GM19468 (cell line): ENCODE data around the gene TBL2.
"Not testable (repeated sequence)": the region's sequence is repeated elsewhere in the genome, so short reads cannot be mapped to it uniquely, and the experiment has no call there.

ENCODE experiments used
- ATAC-seq: cut with Tn5 transposase; IDR thresholded peaks from one replicate; pipeline ENCODE4 v1.9.1; 2021; ENCODE audit warnings: mild to moderate bottlenecking, moderate library complexity, moderate number of reproducible peaks; ENCODE audit not compliant: unreplicated experiment; ENCODE audit errors: extremely low read depth

TBL2 gene, protein sequence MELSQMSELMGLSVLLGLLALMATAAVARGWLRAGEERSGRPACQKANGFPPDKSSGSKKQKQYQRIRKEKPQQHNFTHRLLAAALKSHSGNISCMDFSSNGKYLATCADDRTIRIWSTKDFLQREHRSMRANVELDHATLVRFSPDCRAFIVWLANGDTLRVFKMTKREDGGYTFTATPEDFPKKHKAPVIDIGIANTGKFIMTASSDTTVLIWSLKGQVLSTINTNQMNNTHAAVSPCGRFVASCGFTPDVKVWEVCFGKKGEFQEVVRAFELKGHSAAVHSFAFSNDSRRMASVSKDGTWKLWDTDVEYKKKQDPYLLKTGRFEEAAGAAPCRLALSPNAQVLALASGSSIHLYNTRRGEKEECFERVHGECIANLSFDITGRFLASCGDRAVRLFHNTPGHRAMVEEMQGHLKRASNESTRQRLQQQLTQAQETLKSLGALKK

DNA sequence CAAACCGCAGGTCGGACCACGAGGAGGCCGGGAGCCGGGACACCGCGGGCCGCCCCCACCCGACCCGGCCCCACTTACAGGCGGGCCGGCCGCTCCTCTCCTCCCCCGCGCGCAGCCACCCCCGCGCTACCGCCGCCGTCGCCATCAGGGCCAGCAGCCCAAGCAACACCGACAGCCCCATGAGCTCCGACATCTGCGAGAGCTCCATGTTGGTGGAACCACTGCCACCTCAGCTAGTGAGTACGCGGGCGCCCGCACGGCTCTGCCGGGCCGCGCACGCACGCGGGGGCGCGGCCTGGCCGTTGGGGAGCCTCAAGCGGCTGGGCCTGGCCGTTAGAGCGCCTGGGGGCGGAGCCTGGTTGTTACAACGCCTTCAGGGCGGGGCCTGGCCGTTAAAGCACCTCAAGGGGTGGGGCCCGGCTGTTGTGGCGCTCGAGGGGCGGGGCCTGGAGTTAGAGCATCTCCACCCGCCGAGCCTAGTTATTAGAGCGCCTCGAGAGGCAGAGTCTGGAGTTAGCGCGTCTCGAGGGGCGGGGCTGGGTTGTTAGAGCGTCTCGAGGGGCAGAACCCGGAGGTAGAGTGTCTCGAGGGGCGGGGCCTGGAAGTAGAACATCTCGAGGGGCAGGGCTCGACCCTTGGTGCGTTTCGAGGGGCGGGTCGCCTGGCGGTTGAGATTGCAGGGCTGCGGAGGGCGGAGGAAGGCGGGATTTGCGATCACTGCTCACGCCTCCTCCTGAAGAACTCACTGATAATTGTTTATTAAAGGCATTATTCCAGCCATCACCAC is at the start of gene TBL2:
Gene TBL2 (minus strand): TSS at position 238 of the 787 bp plus-strand sequence. CDS start 30 bp downstream, at position 208.
- ATAC-seq = peak; percentile 94

DNA sequence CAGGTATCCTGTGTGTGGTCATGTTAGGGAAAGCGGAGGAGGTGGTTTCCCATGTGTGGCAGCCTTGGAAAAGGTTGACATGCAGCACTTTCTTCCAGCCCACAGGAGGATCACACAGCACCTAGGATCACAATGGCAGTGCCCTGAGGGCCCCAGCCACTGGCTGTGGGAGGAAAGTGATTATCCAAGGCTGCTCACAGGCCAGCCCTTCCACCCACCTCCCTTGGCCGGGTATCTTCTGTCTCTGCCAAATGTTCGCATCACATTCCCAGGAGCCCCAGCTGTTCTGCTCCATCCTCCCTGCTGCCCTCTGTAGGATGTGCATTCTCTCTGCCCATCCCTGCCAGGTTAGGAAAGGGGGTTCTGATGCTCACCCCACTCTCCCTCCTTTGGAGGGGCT is 48.4 kb upstream of the TBL2 start:
- no peak for ATAC-seq

DNA sequence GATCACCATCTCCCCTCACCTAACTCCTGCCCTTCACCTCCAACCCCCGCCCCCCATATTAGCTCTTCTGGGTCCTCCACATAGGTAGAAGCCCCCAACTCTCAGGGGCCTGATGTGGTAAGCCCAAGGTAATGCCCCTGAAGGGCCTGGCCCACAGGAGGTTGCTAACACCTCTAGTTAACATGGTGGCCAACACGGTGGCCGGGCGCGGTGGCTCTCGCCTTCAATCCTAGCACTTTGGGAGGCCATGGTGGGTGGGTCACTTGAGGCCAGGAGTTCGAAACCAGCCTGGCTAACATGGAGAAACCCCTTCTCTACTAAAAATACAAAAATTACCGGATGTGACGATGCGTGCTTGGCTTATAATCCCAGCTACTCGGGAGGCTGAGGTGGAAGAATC is 46.9 kb upstream of the TBL2 start:
- no peak for ATAC-seq

DNA sequence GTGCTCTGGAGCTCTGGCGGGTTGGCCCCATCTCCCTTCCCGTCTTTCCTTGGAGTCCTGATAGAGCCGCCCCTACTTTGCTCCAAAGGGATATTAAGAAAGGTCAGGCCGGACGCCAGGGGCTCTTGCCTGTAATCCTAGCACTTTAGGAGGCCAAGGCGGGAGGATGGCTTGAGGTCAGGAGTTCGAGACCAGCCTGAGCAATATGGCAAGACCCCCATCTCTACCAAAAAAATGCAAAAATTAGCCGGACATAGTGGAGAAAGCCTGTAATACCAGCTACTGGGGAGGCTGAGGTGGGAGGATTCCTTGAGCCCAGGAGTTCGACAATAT is 46.3 kb upstream of the TBL2 start:
- ATAC-seq = no peak

GRCh38 chr7:73623798-73624668 is 45.7 kb upstream of the TBL2 start, which contains the start of gene MLXIPL:
TSS of gene MLXIPL (minus strand) at chr7:73624522. CDS start at chr7:73624492, 30 bp downstream.
- no peak for ATAC-seq

DNA sequence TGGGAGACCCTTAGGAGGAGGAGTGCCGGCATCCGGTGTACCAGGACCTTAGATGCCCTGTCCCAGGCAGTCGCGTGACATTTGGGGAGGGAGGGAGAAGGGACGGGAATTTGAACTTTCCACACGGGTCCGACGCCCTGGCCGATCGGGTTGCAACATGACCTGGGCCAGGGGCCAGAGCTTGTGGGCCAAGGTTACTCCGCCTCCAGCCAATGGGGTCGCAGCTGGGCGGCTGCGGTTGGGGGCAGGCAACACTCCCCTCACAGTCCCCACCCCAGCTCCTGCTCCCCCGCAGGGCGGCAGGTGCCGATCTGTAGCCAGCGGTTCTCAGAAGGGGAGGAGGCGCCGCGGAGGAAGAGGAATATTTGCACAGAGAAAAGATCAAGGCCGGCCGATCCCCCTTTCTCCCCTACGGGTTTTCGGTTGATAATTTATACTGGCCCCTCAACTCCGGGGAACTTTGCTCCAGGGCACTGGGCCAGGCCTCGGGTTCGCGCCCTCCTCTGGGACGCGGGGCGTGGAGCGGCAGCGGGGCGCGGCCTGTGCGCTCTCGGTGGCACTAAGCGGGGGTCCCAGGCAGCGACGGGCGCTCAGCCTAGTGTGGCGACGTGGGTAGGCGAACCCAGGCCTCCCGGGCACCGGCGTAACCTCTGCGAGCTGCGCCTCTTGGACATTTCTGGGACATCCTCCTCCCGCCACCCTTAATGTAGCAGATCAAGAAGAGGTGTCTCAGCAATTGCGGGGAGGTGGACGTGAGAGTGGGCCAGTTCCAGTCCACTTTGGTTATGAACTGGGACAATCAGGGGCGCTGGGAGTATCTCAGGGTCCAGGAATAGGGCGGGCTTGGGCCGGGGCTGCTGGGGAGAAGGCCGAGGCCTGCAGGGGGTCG is 44.8 kb upstream of the TBL2 start:
- no peak for ATAC-seq

GRCh38 chr7:73622527-73622908 is 44.1 kb upstream of the TBL2 start:
- no peak for ATAC-seq

- no peak for ATAC-seq
These were observed 43.0 kb upstream of the TBL2 start for GRCh38 chr7:73621168-73622063.

DNA sequence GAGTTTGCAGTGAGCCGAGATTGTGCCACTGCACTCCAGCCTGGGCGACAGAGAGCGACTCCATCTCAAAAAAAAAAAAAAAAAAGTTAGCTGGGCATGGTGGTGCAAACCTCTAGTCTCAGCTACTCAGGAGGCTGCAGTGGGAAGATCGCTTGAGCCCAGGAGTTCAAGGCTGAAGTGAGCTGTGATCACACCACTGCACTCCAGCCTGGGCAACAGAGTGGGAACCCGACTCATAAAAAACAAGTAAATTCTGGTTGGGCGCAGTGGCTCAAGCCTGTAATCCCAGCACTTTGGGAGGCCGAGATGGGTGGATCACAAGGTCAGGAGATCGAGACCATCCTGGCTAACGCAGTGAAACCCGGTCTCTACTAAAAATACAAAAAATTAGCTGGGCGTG is 41.0 kb upstream of the TBL2 start:
- not testable (repeated sequence) for ATAC-seq

DNA sequence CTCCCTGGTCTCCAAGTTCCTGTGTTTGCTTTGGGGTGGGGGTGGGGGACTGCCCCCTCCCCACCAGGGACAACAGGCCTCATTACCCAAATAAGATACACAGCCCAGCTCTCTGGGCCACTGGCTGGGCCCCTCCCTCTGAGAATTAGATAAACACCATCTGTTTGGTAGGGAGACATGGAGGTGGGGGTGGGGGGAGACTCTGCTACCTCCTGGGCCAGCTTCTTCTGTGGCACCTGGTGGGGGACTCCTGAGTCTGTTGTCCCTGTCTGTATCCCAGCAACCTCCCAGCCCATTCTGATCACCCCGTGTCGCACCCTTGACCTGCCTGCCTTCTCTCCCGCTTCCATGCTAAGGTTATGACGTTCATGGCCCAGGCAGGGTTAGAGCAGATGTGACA is 40.2 kb upstream of the TBL2 start:
- ATAC-seq = no peak

- ATAC-seq = not testable (repeated sequence)
These were observed 39.1 kb upstream of the TBL2 start for GRCh38 chr7:73617520-73617919.

GRCh38 chr7:73615886-73616285 is 37.5 kb upstream of the TBL2 start:
- ATAC-seq = no peak

DNA sequence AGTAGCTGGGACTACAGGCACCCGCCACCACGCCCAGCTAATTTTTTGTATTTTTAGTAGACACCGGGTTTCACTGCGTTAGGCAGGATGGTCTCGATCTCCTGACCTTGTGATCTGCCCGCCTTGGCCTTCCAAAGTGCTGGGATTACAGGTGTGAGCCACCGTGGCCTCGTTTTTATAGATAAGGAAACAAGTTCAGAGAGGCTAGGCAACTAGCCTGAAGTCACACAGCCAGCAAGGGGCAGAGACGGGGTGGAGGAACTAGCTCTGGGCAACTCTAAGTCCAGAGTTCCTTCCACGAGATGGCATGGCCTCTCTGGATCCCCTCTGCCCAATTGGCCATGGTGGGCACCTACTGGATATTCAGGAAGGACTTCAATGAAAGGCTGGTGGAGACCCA is 36.6 kb upstream of the TBL2 start:
- ATAC-seq = not testable (repeated sequence)

GRCh38 chr7:73613954-73614735 is 35.8 kb upstream of the TBL2 start:
- ATAC-seq = no peak

GRCh38 chr7:73612598-73613269 is 34.4 kb upstream of the TBL2 start:
- no peak for ATAC-seq

- no peak for ATAC-seq
These were observed 32.7 kb upstream of the TBL2 start for GRCh38 chr7:73611017-73611555.

DNA sequence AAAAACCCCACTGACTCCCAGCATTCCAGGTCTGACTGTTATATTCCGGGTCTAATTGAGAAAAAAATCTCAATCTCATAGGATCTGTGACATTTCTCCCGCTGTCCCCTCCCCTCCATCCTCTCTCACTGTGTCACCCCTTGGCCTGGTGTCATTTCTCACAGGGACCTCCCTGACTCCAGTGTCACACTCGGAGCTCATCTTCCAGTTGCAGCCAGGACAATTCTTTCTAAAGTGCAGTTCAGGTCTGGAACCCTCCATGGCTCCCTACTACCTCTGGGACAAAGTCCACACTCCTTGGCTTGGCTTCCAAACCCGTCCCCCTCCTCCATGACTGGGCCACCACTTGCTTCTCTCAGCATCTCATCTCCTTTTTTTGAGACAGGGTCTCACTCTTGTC is 31.7 kb upstream of the TBL2 start:
- ATAC-seq = no peak
